ENCODE results near the gene NYAP1.

DNA sequence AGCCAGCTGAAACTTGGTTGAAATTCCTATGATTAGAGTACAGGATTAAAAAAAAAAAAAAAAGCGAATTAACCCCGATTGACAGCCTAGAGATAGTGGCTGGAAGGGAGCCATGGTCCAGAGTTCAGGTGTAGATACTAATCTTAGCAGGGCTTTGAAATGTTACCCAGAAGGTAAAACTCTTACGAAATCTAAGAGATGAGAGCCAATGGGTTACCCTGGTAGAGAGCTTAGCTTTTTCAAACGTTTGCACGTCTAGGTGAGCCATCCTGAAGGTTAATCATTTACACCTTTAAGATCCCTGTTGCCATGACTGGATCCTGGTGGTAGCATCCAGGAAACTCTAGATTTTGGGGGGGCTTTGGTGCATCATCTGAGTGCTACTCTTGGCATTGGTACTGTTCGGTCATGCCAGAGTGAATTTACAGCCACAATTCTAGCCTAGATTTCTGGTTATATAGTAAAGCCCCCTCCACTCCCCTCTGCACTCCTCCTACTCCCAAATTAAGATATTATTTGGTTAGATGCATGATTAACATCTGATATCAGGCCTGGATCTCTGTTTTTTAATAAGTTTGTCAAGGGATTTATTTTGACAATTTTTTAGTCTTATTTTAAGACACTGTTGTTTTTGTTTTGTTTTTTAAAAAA, 56.5 kb downstream of the NYAP1 start:
- TF ChIP-seq POLR2A (IDR thresholded peaks at IDR 0.05; ENCODE audit: low read depth, low read length) (no peak), POLR2AphosphoS5 (IDR thresholded peaks at IDR 0.05; ENCODE audit: low read depth, low read length) (no peak), TAF1 (IDR thresholded peaks at IDR 0.05; ENCODE audit: low read depth, low read length) (no peak), POU2F2 (IDR thresholded peaks at IDR 0.05; ENCODE audit: low read depth, low read length) (no peak)
